ELF-1 (cell line): ENCODE measurements around the gene OMA1.
A peak's percentile ranks its signal among the peaks of the same experiment; 100 is the strongest.
"Not testable (repeated sequence)": the region's sequence is repeated elsewhere in the genome, so short reads cannot be mapped to it uniquely, and the experiment has no call there.

Source experiments
- DNase-seq: peaks from one replicate; pipeline ENCODE4 v3.0.0-alpha.2; 2016; ENCODE audit warnings: low read depth, low spot score

OMA1 gene

GRCh38 chr1:58573705-58574591 lies 27.4 kb upstream of the OMA1 start:
- no peak for DNase-seq

GRCh38 chr1:58573138-58573537 lies 26.6 kb upstream of the OMA1 start:
- no peak for DNase-seq

- peak; percentile 28 for DNase-seq
Observed at GRCh38 chr1:58572690-58573089, 26.2 kb upstream of the OMA1 start.

GRCh38 chr1:58571616-58572015 lies 25.1 kb upstream of the OMA1 start:
- DNase-seq: no peak

GRCh38 chr1:58570817-58571216 lies 24.3 kb upstream of the OMA1 start:
- DNase-seq: no peak

- DNase-seq: no peak
Observed at GRCh38 chr1:58570094-58570493, 23.6 kb upstream of the OMA1 start.

- no peak for DNase-seq
Observed at GRCh38 chr1:58568911-58569310, 22.4 kb upstream of the OMA1 start.

GRCh38 chr1:58568271-58568860 lies 21.8 kb upstream of the OMA1 start:
- DNase-seq: no peak

GRCh38 chr1:58566339-58566738 lies 19.8 kb upstream of the OMA1 start:
- no peak for DNase-seq

GRCh38 chr1:58563715-58564114 lies 17.2 kb upstream of the OMA1 start:
- not testable (repeated sequence) for DNase-seq

GRCh38 chr1:58561633-58562032 lies 15.1 kb upstream of the OMA1 start:
- DNase-seq: no peak

GRCh38 chr1:58555393-58555792 lies 8.9 kb upstream of the OMA1 start:
- no peak for DNase-seq

- no peak for DNase-seq
Observed at GRCh38 chr1:58551186-58552140, 4.9 kb upstream of the OMA1 start.

GRCh38 chr1:58549291-58549690 lies 2.8 kb upstream of the OMA1 start:
- DNase-seq: not testable (repeated sequence)

GRCh38 chr1:58548371-58548770 lies 1.8 kb upstream of the OMA1 start:
- no peak for DNase-seq

- DNase-seq: peak; percentile 64
Observed at GRCh38 chr1:58545591-58546519, 671 bp downstream of the OMA1 start.

GRCh38 chr1:58543260-58543659 lies 3.3 kb downstream of the OMA1 start:
- DNase-seq: no peak

GRCh38 chr1:58539553-58539952 lies 7.0 kb downstream of the OMA1 start:
- DNase-seq: no peak

- no peak for DNase-seq
Observed at GRCh38 chr1:58538821-58539220, 7.7 kb downstream of the OMA1 start.

GRCh38 chr1:58531842-58532241 lies 14.7 kb downstream of the OMA1 start:
- DNase-seq: not testable (repeated sequence)

- no peak for DNase-seq
Observed at GRCh38 chr1:58529284-58529683, 17.2 kb downstream of the OMA1 start.
